ENCODE measurements around the gene FOXK1.

FOXK1 gene

GRCh38 chr7:4718075-4718474 is 36.0 kb downstream of the FOXK1 start:
- H3K27me3 ChIP-seq (ENCODE audit: control insufficient read depth in 1 of 2, insufficient read depth in 2 of 2, low read length in 2 of 2) = no peaks in the 10 kb centered on the region
- H3K9me3 ChIP-seq (ENCODE audit: control insufficient read depth in 1 of 2, low read length in 2 of 2) = no peaks in the 10 kb centered on the region
- H3K4me1 ChIP-seq (ENCODE audit: control insufficient read depth in 1 of 2, insufficient read depth in 2 of 2, low read length in 2 of 2) = peaks cover 0 to 5% of the 10 kb centered on the region in 2 donors
- no peak overlapping the region for H3K9ac ChIP-seq (ENCODE audit: low read depth in 1 of 2, low read length in 2 of 2)
- H3K4me3 ChIP-seq (ENCODE audit: low read depth in 1 of 2, low read length in 2 of 2) = no peak overlapping the region
- H3K36me3 ChIP-seq (ENCODE audit: control insufficient read depth in 1 of 2, insufficient read depth in 2 of 2, low read length in 2 of 2) = peaks cover 8 to 20% of the 10 kb centered on the region in 2 donors
- H3K27ac ChIP-seq (ENCODE audit: low read depth, low read length) = no peak overlapping the region

GRCh38 chr7:4720225-4720624 is 38.1 kb downstream of the FOXK1 start:
- no peak overlapping the region for H3K4me3 ChIP-seq (ENCODE audit: low read depth in 1 of 2, low read length in 2 of 2)
- no peak overlapping the region for H3K9ac ChIP-seq (ENCODE audit: low read depth in 1 of 2, low read length in 2 of 2)
- peaks cover 8 to 20% of the 10 kb centered on the region in 2 donors for H3K36me3 ChIP-seq (ENCODE audit: control insufficient read depth in 1 of 2, insufficient read depth in 2 of 2, low read length in 2 of 2)
- no peaks in the 10 kb centered on the region for H3K27me3 ChIP-seq (ENCODE audit: control insufficient read depth in 1 of 2, insufficient read depth in 2 of 2, low read length in 2 of 2)
- H3K27ac ChIP-seq (ENCODE audit: low read depth, low read length) = no peak overlapping the region
- H3K9me3 ChIP-seq (ENCODE audit: control insufficient read depth in 1 of 2, low read length in 2 of 2) = no peaks in the 10 kb centered on the region
- H3K4me1 ChIP-seq (ENCODE audit: control insufficient read depth in 1 of 2, insufficient read depth in 2 of 2, low read length in 2 of 2) = peaks cover 5 to 7% of the 10 kb centered on the region in 2 donors

GRCh38 chr7:4722308-4722707 is 40.2 kb downstream of the FOXK1 start:
- Histone ChIP-seq H3K9ac (ENCODE audit: low read depth in 1 of 2, low read length in 2 of 2) (no peak overlapping the region), H3K36me3 (ENCODE audit: control insufficient read depth in 1 of 2, insufficient read depth in 2 of 2, low read length in 2 of 2) (peaks cover 8 to 20% of the 10 kb centered on the region in 2 donors), H3K4me3 (ENCODE audit: low read depth in 1 of 2, low read length in 2 of 2) (no peak overlapping the region), H3K27ac (ENCODE audit: low read depth, low read length) (no peak overlapping the region), H3K9me3 (ENCODE audit: control insufficient read depth in 1 of 2, low read length in 2 of 2) (no peaks in the 10 kb centered on the region), H3K27me3 (ENCODE audit: control insufficient read depth in 1 of 2, insufficient read depth in 2 of 2, low read length in 2 of 2) (no peaks in the 10 kb centered on the region), H3K4me1 (ENCODE audit: control insufficient read depth in 1 of 2, insufficient read depth in 2 of 2, low read length in 2 of 2) (peaks cover 5 to 10% of the 10 kb centered on the region in 2 donors)

- peaks cover 5 to 10% of the 10 kb centered on the region in 2 donors for H3K4me1 ChIP-seq (ENCODE audit: control insufficient read depth in 1 of 2, insufficient read depth in 2 of 2, low read length in 2 of 2)
- H3K4me3 ChIP-seq (ENCODE audit: low read depth in 1 of 2, low read length in 2 of 2) = no peak overlapping the region
- peaks cover 10 to 19% of the 10 kb centered on the region in 2 donors for H3K36me3 ChIP-seq (ENCODE audit: control insufficient read depth in 1 of 2, insufficient read depth in 2 of 2, low read length in 2 of 2)
- H3K9ac ChIP-seq (ENCODE audit: low read depth in 1 of 2, low read length in 2 of 2) = no peak overlapping the region
- H3K27ac ChIP-seq (ENCODE audit: low read depth, low read length) = no peak overlapping the region
- H3K9me3 ChIP-seq (ENCODE audit: control insufficient read depth in 1 of 2, low read length in 2 of 2) = no peaks in the 10 kb centered on the region
- no peaks in the 10 kb centered on the region for H3K27me3 ChIP-seq (ENCODE audit: control insufficient read depth in 1 of 2, insufficient read depth in 2 of 2, low read length in 2 of 2)
Measured at GRCh38 chr7:4722960-4723630, 41.0 kb downstream of the FOXK1 start.

- no peaks in the 10 kb centered on the region for H3K9me3 ChIP-seq (ENCODE audit: control insufficient read depth in 1 of 2, low read length in 2 of 2)
- H3K4me1 ChIP-seq (ENCODE audit: control insufficient read depth in 1 of 2, insufficient read depth in 2 of 2, low read length in 2 of 2) = peaks cover 5 to 10% of the 10 kb centered on the region in 2 donors
- H3K36me3 ChIP-seq (ENCODE audit: control insufficient read depth in 1 of 2, insufficient read depth in 2 of 2, low read length in 2 of 2) = peaks cover 8 to 19% of the 10 kb centered on the region in 2 donors
- H3K9ac ChIP-seq (ENCODE audit: low read depth in 1 of 2, low read length in 2 of 2) = peak overlapping the region; percentile 48 to 82
- H3K4me3 ChIP-seq (ENCODE audit: low read depth in 1 of 2, low read length in 2 of 2) = peak overlapping the region; percentile 52 to 73
- peak overlapping the region; percentile 75 for H3K27ac ChIP-seq (ENCODE audit: low read depth, low read length)
- H3K27me3 ChIP-seq (ENCODE audit: control insufficient read depth in 1 of 2, insufficient read depth in 2 of 2, low read length in 2 of 2) = no peaks in the 10 kb centered on the region
Measured at GRCh38 chr7:4724648-4725013, 42.5 kb downstream of the FOXK1 start.

GRCh38 chr7:4725014-4725849 is 43.1 kb downstream of the FOXK1 start:
- Histone ChIP-seq H3K4me1 (ENCODE audit: control insufficient read depth in 1 of 2, insufficient read depth in 2 of 2, low read length in 2 of 2) (peaks cover 5 to 10% of the 10 kb centered on the region in 2 donors), H3K4me3 (ENCODE audit: low read depth in 1 of 2, low read length in 2 of 2) (peak overlapping the region; percentile 52 to 73), H3K9me3 (ENCODE audit: control insufficient read depth in 1 of 2, low read length in 2 of 2) (no peaks in the 10 kb centered on the region), H3K27ac (ENCODE audit: low read depth, low read length) (peak overlapping the region; percentile 75), H3K9ac (ENCODE audit: low read depth in 1 of 2, low read length in 2 of 2) (peak overlapping the region; percentile 48 to 82), H3K27me3 (ENCODE audit: control insufficient read depth in 1 of 2, insufficient read depth in 2 of 2, low read length in 2 of 2) (no peaks in the 10 kb centered on the region), H3K36me3 (ENCODE audit: control insufficient read depth in 1 of 2, insufficient read depth in 2 of 2, low read length in 2 of 2) (peaks cover 8 to 19% of the 10 kb centered on the region in 2 donors)

GRCh38 chr7:4725850-4726450 is 43.9 kb downstream of the FOXK1 start:
- peak overlapping the region; percentile 48 to 82 for H3K9ac ChIP-seq (ENCODE audit: low read depth in 1 of 2, low read length in 2 of 2)
- peaks cover 8 to 20% of the 10 kb centered on the region in 2 donors for H3K36me3 ChIP-seq (ENCODE audit: control insufficient read depth in 1 of 2, insufficient read depth in 2 of 2, low read length in 2 of 2)
- peak overlapping the region; percentile 75 for H3K27ac ChIP-seq (ENCODE audit: low read depth, low read length)
- peak overlapping the region; percentile 52 to 73 for H3K4me3 ChIP-seq (ENCODE audit: low read depth in 1 of 2, low read length in 2 of 2)
- H3K4me1 ChIP-seq (ENCODE audit: control insufficient read depth in 1 of 2, insufficient read depth in 2 of 2, low read length in 2 of 2) = peaks cover 5 to 10% of the 10 kb centered on the region in 2 donors
- H3K9me3 ChIP-seq (ENCODE audit: control insufficient read depth in 1 of 2, low read length in 2 of 2) = no peaks in the 10 kb centered on the region
- no peaks in the 10 kb centered on the region for H3K27me3 ChIP-seq (ENCODE audit: control insufficient read depth in 1 of 2, insufficient read depth in 2 of 2, low read length in 2 of 2)

GRCh38 chr7:4726566-4726965 is 44.5 kb downstream of the FOXK1 start:
- H3K27me3 ChIP-seq (ENCODE audit: control insufficient read depth in 1 of 2, insufficient read depth in 2 of 2, low read length in 2 of 2) = no peaks in the 10 kb centered on the region
- H3K9me3 ChIP-seq (ENCODE audit: control insufficient read depth in 1 of 2, low read length in 2 of 2) = no peaks in the 10 kb centered on the region
- no peak overlapping the region for H3K9ac ChIP-seq (ENCODE audit: low read depth in 1 of 2, low read length in 2 of 2)
- H3K27ac ChIP-seq (ENCODE audit: low read depth, low read length) = no peak overlapping the region
- peaks cover 8 to 23% of the 10 kb centered on the region in 2 donors for H3K36me3 ChIP-seq (ENCODE audit: control insufficient read depth in 1 of 2, insufficient read depth in 2 of 2, low read length in 2 of 2)
- H3K4me1 ChIP-seq (ENCODE audit: control insufficient read depth in 1 of 2, insufficient read depth in 2 of 2, low read length in 2 of 2) = peaks cover 5 to 10% of the 10 kb centered on the region in 2 donors
- H3K4me3 ChIP-seq (ENCODE audit: low read depth in 1 of 2, low read length in 2 of 2) = no peak overlapping the region

GRCh38 chr7:4727914-4728705 is 46.0 kb downstream of the FOXK1 start:
- H3K27ac ChIP-seq (ENCODE audit: low read depth, low read length) = no peak overlapping the region
- H3K27me3 ChIP-seq (ENCODE audit: control insufficient read depth in 1 of 2, insufficient read depth in 2 of 2, low read length in 2 of 2) = no peaks in the 10 kb centered on the region
- no peak overlapping the region for H3K4me3 ChIP-seq (ENCODE audit: low read depth in 1 of 2, low read length in 2 of 2)
- H3K9me3 ChIP-seq (ENCODE audit: control insufficient read depth in 1 of 2, low read length in 2 of 2) = no peaks in the 10 kb centered on the region
- peaks cover 5 to 10% of the 10 kb centered on the region in 2 donors for H3K4me1 ChIP-seq (ENCODE audit: control insufficient read depth in 1 of 2, insufficient read depth in 2 of 2, low read length in 2 of 2)
- peaks cover 4 to 18% of the 10 kb centered on the region in 2 donors for H3K36me3 ChIP-seq (ENCODE audit: control insufficient read depth in 1 of 2, insufficient read depth in 2 of 2, low read length in 2 of 2)
- no peak overlapping the region for H3K9ac ChIP-seq (ENCODE audit: low read depth in 1 of 2, low read length in 2 of 2)

Measured in duodenal mucosa (tissue), 2 donors.